Measurements from ENCODE around the gene WASF3. TPM values are rescaled to one million over a fixed set of nuclear protein-coding genes. Genes with fewer than 3 reads are reported as not detected.
"Not testable (repeated sequence)": the region's sequence is repeated elsewhere in the genome, so short reads cannot be mapped to it uniquely, and the experiment has no call there.

Gene WASF3
- total RNA-seq, 1 experiment from 2014 or later, result 2.6 TPM

DNA sequence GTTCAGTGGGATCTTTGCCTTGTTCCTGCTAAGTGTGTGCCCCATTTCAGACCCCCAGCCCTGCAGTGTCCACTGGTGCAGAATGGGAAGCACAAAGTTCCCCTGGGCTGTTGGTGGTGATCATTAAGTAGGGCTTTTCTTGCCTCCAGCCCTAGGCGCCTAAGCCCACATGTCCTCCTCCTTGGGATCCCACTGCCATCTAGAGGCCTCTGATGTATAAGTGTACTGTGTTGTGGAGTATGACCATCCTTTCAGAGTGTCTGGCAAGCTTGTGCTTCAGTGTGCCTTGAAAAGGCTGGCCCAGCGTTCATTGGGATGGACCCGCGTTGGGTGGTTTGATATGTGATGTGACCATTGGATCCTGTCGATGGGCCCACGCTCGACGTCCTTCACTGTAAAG, 71.2 kb downstream of the WASF3 start:
- peak; percentile 3 for DNase-seq

DNA sequence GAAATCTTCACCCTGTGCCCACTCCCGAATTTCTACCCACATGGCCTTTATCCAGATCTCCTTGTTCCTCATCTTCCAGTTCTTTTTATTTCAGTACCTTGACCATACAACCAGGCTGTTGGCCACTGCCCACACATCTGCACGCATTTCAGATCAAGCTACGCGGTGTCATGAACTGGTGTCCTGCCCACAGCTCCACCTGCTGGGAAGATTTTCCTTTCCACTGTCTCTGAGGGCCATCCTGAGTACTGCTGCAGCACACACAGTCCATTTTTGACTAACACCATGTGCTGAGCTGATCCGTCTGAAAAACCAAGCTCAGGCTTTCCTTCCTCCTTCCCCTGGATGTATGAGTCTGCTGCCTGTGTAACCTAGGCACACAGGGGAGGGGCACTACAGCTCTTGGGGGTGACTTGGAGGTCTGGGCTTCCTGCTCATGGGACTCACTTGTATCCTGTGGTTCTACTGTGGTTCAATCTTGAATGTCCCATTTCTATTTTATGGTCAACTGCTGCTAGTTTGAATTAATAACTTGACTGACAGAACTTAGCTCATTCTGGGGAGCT, 71.9 kb downstream of the WASF3 start:
- no peak overlapping the region for H3K4me2 ChIP-seq (ENCODE audit: low read length)
- no TSS peak for BruUV-seq (replicated peaks)
- no peaks in the 10 kb centered on the region for H3K4me1 ChIP-seq (ENCODE audit: insufficient read depth, low read length)
- H3K9me3 ChIP-seq (ENCODE audit: low read length), result no peaks in the 10 kb centered on the region
- no peak overlapping the region for H2AFZ ChIP-seq (ENCODE audit: low read length)
- no peak overlapping the region for H3K9ac ChIP-seq (ENCODE audit: low read length)
- no peaks in the 10 kb centered on the region for H3K79me2 ChIP-seq (ENCODE audit: low read length)
- ChIA-PET POLR2A (ENCODE audit: unreplicated experiment) (interaction anchor here (0.7 kb wide), 1 partner anchor 216 kb away, joined by 3 read pairs; no protein-coding TSS in a partner anchor), CTCF (interaction anchor here (0.5 to 1.7 kb wide), 3 partner anchors 69 to 444 kb away, joined by 3 to 4 read pairs (median 4); no protein-coding TSS in a partner anchor)
- no peaks in the 10 kb centered on the region for H3F3A ChIP-seq (ENCODE audit: low read length, unreplicated experiment)
- TF ChIP-seq EZH2 (IDR thresholded peaks at IDR 0.05; ENCODE audit: low read length, unreplicated experiment), result no peak
- no peak for TF ChIP-seq EZH2phosphoT487 (IDR thresholded peaks at IDR 0.05; ENCODE audit: borderline replicate concordance, low read length)
- TF ChIP-seq, protein P1, sequence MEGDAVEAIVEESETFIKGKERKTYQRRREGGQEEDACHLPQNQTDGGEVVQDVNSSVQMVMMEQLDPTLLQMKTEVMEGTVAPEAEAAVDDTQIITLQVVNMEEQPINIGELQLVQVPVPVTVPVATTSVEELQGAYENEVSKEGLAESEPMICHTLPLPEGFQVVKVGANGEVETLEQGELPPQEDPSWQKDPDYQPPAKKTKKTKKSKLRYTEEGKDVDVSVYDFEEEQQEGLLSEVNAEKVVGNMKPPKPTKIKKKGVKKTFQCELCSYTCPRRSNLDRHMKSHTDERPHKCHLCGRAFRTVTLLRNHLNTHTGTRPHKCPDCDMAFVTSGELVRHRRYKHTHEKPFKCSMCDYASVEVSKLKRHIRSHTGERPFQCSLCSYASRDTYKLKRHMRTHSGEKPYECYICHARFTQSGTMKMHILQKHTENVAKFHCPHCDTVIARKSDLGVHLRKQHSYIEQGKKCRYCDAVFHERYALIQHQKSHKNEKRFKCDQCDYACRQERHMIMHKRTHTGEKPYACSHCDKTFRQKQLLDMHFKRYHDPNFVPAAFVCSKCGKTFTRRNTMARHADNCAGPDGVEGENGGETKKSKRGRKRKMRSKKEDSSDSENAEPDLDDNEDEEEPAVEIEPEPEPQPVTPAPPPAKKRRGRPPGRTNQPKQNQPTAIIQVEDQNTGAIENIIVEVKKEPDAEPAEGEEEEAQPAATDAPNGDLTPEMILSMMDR (conservative IDR thresholded peaks at IDR 0.05; ENCODE audit: low read depth, low read length), result peak; percentile 28; the same call in 1 of the 2 replicates
- no peaks in the 10 kb centered on the region for H4K20me1 ChIP-seq (ENCODE audit: low read length)
- no peaks in the 10 kb centered on the region for H3K36me3 ChIP-seq (ENCODE audit: low read depth, low read length)
- H3K9me2 ChIP-seq (replicated peaks; ENCODE audit: low read length), result no peaks in the 10 kb centered on the region
- no peak overlapping the region for H3K4me3 ChIP-seq (ENCODE audit: low read length)
- intact Hi-C loops (cut with micrococcal nuclease), result no loop called here
- no peaks in the 10 kb centered on the region for H3K27me3 ChIP-seq (ENCODE audit: low read length)
- DNase-seq, result peak; percentile 5
- H3K27ac ChIP-seq (ENCODE audit: low read length), result no peak overlapping the region
- ATAC-seq, result peak; percentile 35; the same call in 1 of the 2 replicates

More for the DNA sequence above, 71.2 kb downstream of the WASF3 start:
- ChIA-PET POLR2A (ENCODE audit: unreplicated experiment) (no interaction called here), CTCF (interaction anchor here (0.5 to 1.7 kb wide), 2 partner anchors 70 to 443 kb away, joined by 4 read pairs; no protein-coding TSS in a partner anchor)
- no peak overlapping the region for H3K4me2 ChIP-seq (ENCODE audit: low read length)
- no TSS peak for BruUV-seq (replicated peaks)
- TF ChIP-seq EZH2 (IDR thresholded peaks at IDR 0.05; ENCODE audit: low read length, unreplicated experiment), result no peak
- TF ChIP-seq, protein P1 (conservative IDR thresholded peaks at IDR 0.05; ENCODE audit: low read depth, low read length), result 0 out of 2 replicates have a peak, but pooled peaks have one; percentile 14
- no peak for TF ChIP-seq EZH2phosphoT487 (IDR thresholded peaks at IDR 0.05; ENCODE audit: borderline replicate concordance, low read length)
- H3K9ac ChIP-seq (ENCODE audit: low read length), result no peak overlapping the region
- H3F3A ChIP-seq (ENCODE audit: low read length, unreplicated experiment), result no peaks in the 10 kb centered on the region
- H2AFZ ChIP-seq (ENCODE audit: low read length), result no peak overlapping the region
- H3K79me2 ChIP-seq (ENCODE audit: low read length), result no peaks in the 10 kb centered on the region
- H3K36me3 ChIP-seq (ENCODE audit: low read depth, low read length), result peaks cover 2% of the 10 kb centered on the region; the same call in 1 of the 2 replicates
- no peaks in the 10 kb centered on the region for H4K20me1 ChIP-seq (ENCODE audit: low read length)
- intact Hi-C loops (cut with micrococcal nuclease), result no loop called here
- H3K27ac ChIP-seq (ENCODE audit: low read length), result no peak overlapping the region
- no peaks in the 10 kb centered on the region for H3K9me2 ChIP-seq (replicated peaks; ENCODE audit: low read length)
- ATAC-seq, result peak; percentile 37; the same call in 1 of the 2 replicates
- no peaks in the 10 kb centered on the region for H3K4me1 ChIP-seq (ENCODE audit: insufficient read depth, low read length)
- H3K9me3 ChIP-seq (ENCODE audit: low read length), result no peaks in the 10 kb centered on the region; the same call in 1 of the 2 replicates
- no peak overlapping the region for H3K4me3 ChIP-seq (ENCODE audit: low read length)
- H3K27me3 ChIP-seq (ENCODE audit: low read length), result no peaks in the 10 kb centered on the region

DNA sequence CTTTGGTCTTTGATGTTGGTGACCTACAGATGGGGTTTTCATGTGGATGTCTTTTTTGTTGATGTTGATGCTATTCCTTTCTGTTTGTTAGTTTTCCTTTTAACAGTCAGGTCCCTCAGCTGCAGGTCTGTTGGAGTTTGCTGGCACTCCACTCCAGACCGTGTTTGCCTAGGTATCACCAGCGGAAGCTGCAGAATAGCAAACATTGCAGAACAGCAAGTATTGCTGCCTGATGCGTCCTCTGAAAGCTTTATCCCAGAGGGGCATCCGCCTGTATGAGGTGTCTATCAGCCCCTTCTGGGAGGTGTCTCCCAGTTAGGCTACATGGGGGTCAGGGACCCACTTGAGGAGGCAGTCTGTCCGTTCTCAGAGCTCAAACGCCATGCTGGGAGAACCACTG, 78.2 kb downstream of the WASF3 start:
- CTCF ChIA-PET; H3K27me3 ChIP-seq (ENCODE audit: low read length); intact Hi-C loops (cut with micrococcal nuclease); H3K36me3 ChIP-seq (ENCODE audit: low read depth, low read length); H3K9me3 ChIP-seq (ENCODE audit: low read length); H3F3A ChIP-seq (ENCODE audit: low read length, unreplicated experiment); POLR2A ChIA-PET (ENCODE audit: unreplicated experiment); H2AFZ ChIP-seq (ENCODE audit: low read length); H3K9ac ChIP-seq (ENCODE audit: low read length); H4K20me1 ChIP-seq (ENCODE audit: low read length); BruUV-seq (replicated peaks); H3K27ac ChIP-seq (ENCODE audit: low read length); H3K79me2 ChIP-seq (ENCODE audit: low read length); H3K4me3 ChIP-seq (ENCODE audit: low read length); ATAC-seq; H3K4me2 ChIP-seq (ENCODE audit: low read length); H3K4me1 ChIP-seq (ENCODE audit: insufficient read depth, low read length); DNase-seq; H3K9me2 ChIP-seq (replicated peaks; ENCODE audit: low read length): not testable (repeated sequence)

DNA sequence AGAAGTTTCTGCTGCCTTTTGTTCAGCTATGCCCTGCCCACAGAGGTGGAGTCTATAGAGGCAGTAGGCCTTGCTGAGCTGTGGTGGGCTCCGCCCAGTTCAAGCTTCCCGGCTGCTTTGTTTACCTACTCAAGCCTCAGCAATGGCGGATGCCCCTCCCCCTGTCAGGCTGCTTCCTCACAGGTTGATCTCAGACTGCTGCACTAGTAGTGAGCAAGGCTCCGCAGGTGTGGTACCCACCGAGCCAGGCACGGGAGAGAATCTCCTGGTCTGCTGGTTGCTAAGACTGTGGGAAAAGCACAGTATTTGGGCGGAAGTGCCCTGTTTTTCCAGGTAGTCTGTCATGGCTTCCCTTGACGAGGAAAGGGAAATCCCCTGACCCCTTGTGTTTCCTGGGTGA, 78.6 kb downstream of the WASF3 start:
- POLR2A ChIA-PET (ENCODE audit: unreplicated experiment); BruUV-seq (replicated peaks): not testable (repeated sequence)

More for the DNA sequence above, 78.6 kb downstream of the WASF3 start:
- H3K9me3 ChIP-seq (ENCODE audit: low read length); CTCF ChIA-PET; H3K4me3 ChIP-seq (ENCODE audit: low read length); H3K79me2 ChIP-seq (ENCODE audit: low read length); intact Hi-C loops (cut with micrococcal nuclease); H3F3A ChIP-seq (ENCODE audit: low read length, unreplicated experiment); H3K4me1 ChIP-seq (ENCODE audit: insufficient read depth, low read length); H3K27ac ChIP-seq (ENCODE audit: low read length); DNase-seq; H3K27me3 ChIP-seq (ENCODE audit: low read length); H3K9me2 ChIP-seq (replicated peaks; ENCODE audit: low read length); H2AFZ ChIP-seq (ENCODE audit: low read length); ATAC-seq; H3K9ac ChIP-seq (ENCODE audit: low read length); H4K20me1 ChIP-seq (ENCODE audit: low read length); H3K4me2 ChIP-seq (ENCODE audit: low read length); H3K36me3 ChIP-seq (ENCODE audit: low read depth, low read length): not testable (repeated sequence)

Measured in PC-3 (cell line).